Measurements from ENCODE around the gene GIPC1.
A peak's percentile ranks its signal among the peaks of the same experiment; 100 is the strongest.

GIPC1 gene

GRCh38 chr19:14533450-14533849 is 37.5 kb upstream of the GIPC1 start:
- Histone ChIP-seq H2AFZ (ENCODE audit: low read depth, low read length) (no peak overlapping the region), H3K4me1 (ENCODE audit: control insufficient read depth, insufficient read depth, low read depth, low read length) (peaks cover 23% of the 10 kb centered on the region), H2BK15ac (ENCODE audit: low read depth, poor library complexity, severe bottlenecking) (no peak overlapping the region), H3K4me3 (ENCODE audit: insufficient read depth in 1 of 2, low read depth in 1 of 2, low read length in 2 of 2) (no peak overlapping the region), H3K4me2 (ENCODE audit: low read length, poor library complexity, severe bottlenecking) (no peak overlapping the region), H3K14ac (ENCODE audit: low read length in 2 of 2) (no peak overlapping the region), H3K9me3 (ENCODE audit: control insufficient read depth, low read length) (no peaks in the 10 kb centered on the region), H3K27ac (ENCODE audit: low read length, poor library complexity, severe bottlenecking) (no peak overlapping the region), H3K36me3 (ENCODE audit: control insufficient read depth in 1 of 2, insufficient read depth in 2 of 2, low read depth in 1 of 2, low read length in 2 of 2) (peaks cover 0 to 5% of the 10 kb centered on the region in 2 experiments), H2AK5ac (ENCODE audit: low read length, severe bottlenecking) (no peak overlapping the region), H3K9ac (ENCODE audit: low read length) (no peak overlapping the region), H4K91ac (ENCODE audit: low read length) (no peak overlapping the region), H2BK120ac (ENCODE audit: low read depth, low read length) (no peak overlapping the region), H3K18ac (ENCODE audit: low read depth in 1 of 2, low read length in 2 of 2) (no peak overlapping the region), H2BK5ac (ENCODE audit: low read depth, low read length, poor library complexity, severe bottlenecking) (no peak overlapping the region), H3K23ac (ENCODE audit: low read length in 2 of 2) (no peak overlapping the region), H2BK12ac (ENCODE audit: low read length in 2 of 2) (no peak overlapping the region), H3K4ac (ENCODE audit: low read depth in 1 of 2, low read length in 2 of 2) (no peak overlapping the region), H3K27me3 (ENCODE audit: control insufficient read depth in 1 of 2, insufficient read depth in 1 of 2, low read length in 2 of 2) (no peaks in the 10 kb centered on the region), H3K79me1 (replicated peaks; ENCODE audit: low read length, poor library complexity, severe bottlenecking) (peaks cover 31% of the 10 kb centered on the region), H4K8ac (ENCODE audit: low read length) (no peak overlapping the region)
- DNase-seq: no peak
- 94% methylated on average over 4 of the region's 5 CpGs for WGBS

GRCh38 chr19:14530506-14530905 is 34.6 kb upstream of the GIPC1 start:
- Histone ChIP-seq H3K9me3 (ENCODE audit: control insufficient read depth, low read length) (no peaks in the 10 kb centered on the region), H4K8ac (ENCODE audit: low read length) (no peak overlapping the region), H3K23ac (ENCODE audit: low read length in 2 of 2) (no peak overlapping the region), H3K27me3 (ENCODE audit: control insufficient read depth in 1 of 2, insufficient read depth in 1 of 2, low read length in 2 of 2) (no peaks in the 10 kb centered on the region), H3K4me1 (ENCODE audit: control insufficient read depth, insufficient read depth, low read depth, low read length) (peaks cover 18% of the 10 kb centered on the region), H3K4me3 (ENCODE audit: insufficient read depth in 1 of 2, low read depth in 1 of 2, low read length in 2 of 2) (peak overlapping the region in 1 of 2 experiments; percentile 96), H3K18ac (ENCODE audit: low read depth in 1 of 2, low read length in 2 of 2) (no peak overlapping the region), H2BK12ac (ENCODE audit: low read length in 2 of 2) (no peak overlapping the region), H2BK120ac (ENCODE audit: low read depth, low read length) (no peak overlapping the region), H3K9ac (ENCODE audit: low read length) (peak overlapping the region; percentile 92), H2AFZ (ENCODE audit: low read depth, low read length) (no peak overlapping the region), H2AK5ac (ENCODE audit: low read length, severe bottlenecking) (no peak overlapping the region), H3K4ac (ENCODE audit: low read depth in 1 of 2, low read length in 2 of 2) (no peak overlapping the region), H3K27ac (ENCODE audit: low read length, poor library complexity, severe bottlenecking) (no peak overlapping the region), H3K14ac (ENCODE audit: low read length in 2 of 2) (no peak overlapping the region), H2BK5ac (ENCODE audit: low read depth, low read length, poor library complexity, severe bottlenecking) (no peak overlapping the region), H4K91ac (ENCODE audit: low read length) (no peak overlapping the region), H3K79me1 (replicated peaks; ENCODE audit: low read length, poor library complexity, severe bottlenecking) (peaks cover 20% of the 10 kb centered on the region), H2BK15ac (ENCODE audit: low read depth, poor library complexity, severe bottlenecking) (no peak overlapping the region), H3K4me2 (ENCODE audit: low read length, poor library complexity, severe bottlenecking) (peak overlapping the region; percentile 30), H3K36me3 (ENCODE audit: control insufficient read depth in 1 of 2, insufficient read depth in 2 of 2, low read depth in 1 of 2, low read length in 2 of 2) (peaks cover 0 to 5% of the 10 kb centered on the region in 2 experiments)
- no peak for DNase-seq
- 83% methylated on average over 3 of the region's 3 CpGs for WGBS

GRCh38 chr19:14530005-14530348 is 34.0 kb upstream of the GIPC1 start:
- WGBS: 1% methylated on average over 18 of the region's 18 CpGs
- H4K8ac ChIP-seq (ENCODE audit: low read length): peak overlapping the region; percentile 95
- H2BK15ac ChIP-seq (ENCODE audit: low read depth, poor library complexity, severe bottlenecking): no peak overlapping the region
- H3K36me3 ChIP-seq (ENCODE audit: control insufficient read depth in 1 of 2, insufficient read depth in 2 of 2, low read depth in 1 of 2, low read length in 2 of 2): peaks cover 0 to 4% of the 10 kb centered on the region in 2 experiments
- H3K4ac ChIP-seq (ENCODE audit: low read depth in 1 of 2, low read length in 2 of 2): peak overlapping the region in 1 of 2 experiments; percentile 87
- H2BK12ac ChIP-seq (ENCODE audit: low read length in 2 of 2): no peak overlapping the region
- H3K4me1 ChIP-seq (ENCODE audit: control insufficient read depth, insufficient read depth, low read depth, low read length): peaks cover 18% of the 10 kb centered on the region
- H2BK120ac ChIP-seq (ENCODE audit: low read depth, low read length): peak overlapping the region; percentile 19
- H2AK5ac ChIP-seq (ENCODE audit: low read length, severe bottlenecking): no peak overlapping the region
- H3K27me3 ChIP-seq (ENCODE audit: control insufficient read depth in 1 of 2, insufficient read depth in 1 of 2, low read length in 2 of 2): no peaks in the 10 kb centered on the region
- peak overlapping the region; percentile 61 for H4K91ac ChIP-seq (ENCODE audit: low read length)
- H3K4me2 ChIP-seq (ENCODE audit: low read length, poor library complexity, severe bottlenecking): peak overlapping the region; percentile 98
- no peak overlapping the region for H2BK5ac ChIP-seq (ENCODE audit: low read depth, low read length, poor library complexity, severe bottlenecking)
- H3K4me3 ChIP-seq (ENCODE audit: insufficient read depth in 1 of 2, low read depth in 1 of 2, low read length in 2 of 2): peak overlapping the region; percentile 84 to 96
- H2AFZ ChIP-seq (ENCODE audit: low read depth, low read length): peak overlapping the region; percentile 55
- peak overlapping the region; percentile 57 to 95 for H3K14ac ChIP-seq (ENCODE audit: low read length in 2 of 2)
- H3K18ac ChIP-seq (ENCODE audit: low read depth in 1 of 2, low read length in 2 of 2): peak overlapping the region; percentile 80 to 88
- peak overlapping the region; percentile 93 for H3K27ac ChIP-seq (ENCODE audit: low read length, poor library complexity, severe bottlenecking)
- H3K23ac ChIP-seq (ENCODE audit: low read length in 2 of 2): peak overlapping the region in 1 of 2 experiments; percentile 66
- peak overlapping the region; percentile 92 for H3K9ac ChIP-seq (ENCODE audit: low read length)
- no peaks in the 10 kb centered on the region for H3K9me3 ChIP-seq (ENCODE audit: control insufficient read depth, low read length)
- DNase-seq: no peak
- peaks cover 20% of the 10 kb centered on the region for H3K79me1 ChIP-seq (replicated peaks; ENCODE audit: low read length, poor library complexity, severe bottlenecking)

- Histone ChIP-seq H4K8ac (ENCODE audit: low read length) (peak within 1 kb of the TSS; percentile 95), H3K79me1 (replicated peaks; ENCODE audit: low read length, poor library complexity, severe bottlenecking) (peaks cover 15% of the 10 kb centered on the region), H3K4me1 (ENCODE audit: control insufficient read depth, insufficient read depth, low read depth, low read length) (peaks cover 18% of the 10 kb centered on the region), H3K9ac (ENCODE audit: low read length) (peak within 1 kb of the TSS; percentile 92), H2BK5ac (ENCODE audit: low read depth, low read length, poor library complexity, severe bottlenecking) (no peak within 1 kb of the TSS), H3K23ac (ENCODE audit: low read length in 2 of 2) (peak within 1 kb of the TSS; percentile 66 to 85), H3K4me3 (ENCODE audit: insufficient read depth in 1 of 2, low read depth in 1 of 2, low read length in 2 of 2) (peak within 1 kb of the TSS; percentile 84 to 96), H2BK12ac (ENCODE audit: low read length in 2 of 2) (peak within 1 kb of the TSS; percentile 23 to 73), H3K9me3 (ENCODE audit: control insufficient read depth, low read length) (no peaks in the 10 kb centered on the region), H3K18ac (ENCODE audit: low read depth in 1 of 2, low read length in 2 of 2) (peak within 1 kb of the TSS; percentile 88 to 98), H3K4ac (ENCODE audit: low read depth in 1 of 2, low read length in 2 of 2) (peak within 1 kb of the TSS in 1 of 2 experiments; percentile 88), H3K14ac (ENCODE audit: low read length in 2 of 2) (peak within 1 kb of the TSS; percentile 57 to 95), H4K91ac (ENCODE audit: low read length) (peak within 1 kb of the TSS; percentile 87), H2BK15ac (ENCODE audit: low read depth, poor library complexity, severe bottlenecking) (peak within 1 kb of the TSS; percentile 83), H2AK5ac (ENCODE audit: low read length, severe bottlenecking) (no peak within 1 kb of the TSS), H2BK120ac (ENCODE audit: low read depth, low read length) (peak within 1 kb of the TSS; percentile 19), H2AFZ (ENCODE audit: low read depth, low read length) (peak within 1 kb of the TSS; percentile 86), H3K27ac (ENCODE audit: low read length, poor library complexity, severe bottlenecking) (peak within 1 kb of the TSS; percentile 93), H3K4me2 (ENCODE audit: low read length, poor library complexity, severe bottlenecking) (peak within 1 kb of the TSS; percentile 98), H3K36me3 (ENCODE audit: control insufficient read depth in 1 of 2, insufficient read depth in 2 of 2, low read depth in 1 of 2, low read length in 2 of 2) (no peaks in the 10 kb centered on the region), H3K27me3 (ENCODE audit: control insufficient read depth in 1 of 2, insufficient read depth in 1 of 2, low read length in 2 of 2) (no peaks in the 10 kb centered on the region)
- peak; percentile 100 for DNase-seq
- WGBS: under 1% methylated on average over 59 of the region's 59 CpGs
Measured at GRCh38 chr19:14529254-14530004, 33.5 kb upstream of the GIPC1 start, which contains the start of gene TECR. Gene TECR, plus strand, starts transcription at chr19:14529594. Its CDS starts 103 bp downstream, at chr19:14529697.
